HG03159 (cell line): ENCODE measurements around the gene KNSTRN.
A peak's percentile ranks its signal among the peaks of the same experiment; 100 is the strongest.

Experiments
- ATAC-seq: cut with Tn5 transposase; IDR thresholded peaks from one replicate; pipeline ENCODE4 v1.9.1; 2021; ENCODE audit warnings: mild to moderate bottlenecking, moderate library complexity; ENCODE audit not compliant: unreplicated experiment

The KNSTRN gene

DNA sequence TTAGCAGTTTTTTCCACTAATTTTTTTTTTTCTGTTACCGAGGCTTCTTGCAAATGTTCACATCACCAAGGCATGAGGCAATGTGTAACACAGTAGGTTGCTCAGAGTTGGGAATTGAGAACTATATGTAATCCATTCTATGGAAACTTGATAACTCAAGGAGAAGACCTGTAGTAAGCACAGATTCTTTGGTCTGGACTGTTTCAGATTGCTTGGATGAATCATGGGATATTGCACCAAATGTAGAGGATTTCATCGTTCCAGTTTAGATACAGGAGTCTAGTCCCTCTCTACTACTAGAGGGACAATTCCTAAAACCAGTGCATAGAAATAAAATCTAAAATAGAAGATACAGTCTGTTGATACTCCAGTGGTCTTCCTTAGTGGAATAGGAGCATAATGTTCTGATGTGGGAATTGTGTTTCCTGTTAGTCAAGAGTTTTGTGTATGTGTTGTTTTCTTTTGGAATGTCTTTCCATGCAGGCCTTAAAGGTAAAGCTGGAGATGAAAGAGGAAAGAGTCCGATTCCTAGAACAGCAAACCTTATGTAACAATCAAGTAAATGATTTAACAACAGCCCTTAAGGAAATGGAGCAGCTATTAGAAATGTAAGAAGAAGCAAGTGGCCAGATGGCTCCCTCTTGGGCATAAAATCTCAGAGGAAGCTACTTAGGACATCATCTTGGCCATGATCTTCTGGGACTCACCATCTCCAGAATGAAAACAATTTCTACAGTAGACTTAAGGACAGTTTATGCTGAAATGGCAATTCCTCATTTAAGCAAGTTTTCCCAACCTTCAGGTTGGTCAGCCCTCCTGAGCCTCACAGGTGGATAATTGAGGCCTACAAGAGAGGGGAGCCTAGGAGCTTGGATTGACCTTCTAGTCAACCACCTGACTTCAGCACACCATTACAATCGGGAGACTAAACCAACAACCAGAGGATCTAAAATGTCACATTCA is 10.7 kb downstream of the KNSTRN start:
- ATAC-seq: no peak

DNA sequence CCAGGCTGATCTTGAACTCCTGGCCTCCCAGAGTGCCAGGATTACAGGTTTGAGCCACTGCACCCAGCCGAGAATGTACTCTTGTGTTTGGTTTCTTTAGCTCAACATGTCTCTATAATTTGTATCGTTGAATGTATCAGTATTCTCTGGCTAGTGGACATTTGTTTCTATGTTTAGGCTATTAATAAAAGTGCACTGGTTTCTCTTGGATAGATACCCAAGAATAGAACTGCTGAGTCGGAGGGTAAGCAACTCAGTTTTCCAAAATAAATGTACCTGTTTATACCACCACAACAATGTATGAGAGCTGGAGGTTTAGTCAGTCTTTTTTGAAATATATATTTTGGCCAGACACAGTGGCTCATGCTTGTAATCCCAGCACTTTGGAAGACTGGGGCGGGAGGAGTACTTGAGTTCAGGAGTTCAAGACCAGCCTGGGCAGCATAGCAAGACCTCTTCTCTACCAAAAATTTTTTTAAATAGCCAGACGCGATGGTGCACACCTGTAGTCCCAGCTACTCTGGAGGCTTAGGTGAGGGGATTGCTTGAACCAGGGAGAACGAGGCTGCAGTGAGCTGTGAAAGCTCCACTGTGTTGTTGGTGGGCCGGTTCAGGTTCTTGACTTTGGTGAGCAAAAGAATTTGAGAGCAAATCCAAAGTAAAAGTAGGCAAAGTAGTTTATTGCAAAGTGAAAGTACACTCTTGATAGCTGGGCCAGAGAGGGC is 15.3 kb downstream of the KNSTRN start:
- no peak for ATAC-seq

DNA sequence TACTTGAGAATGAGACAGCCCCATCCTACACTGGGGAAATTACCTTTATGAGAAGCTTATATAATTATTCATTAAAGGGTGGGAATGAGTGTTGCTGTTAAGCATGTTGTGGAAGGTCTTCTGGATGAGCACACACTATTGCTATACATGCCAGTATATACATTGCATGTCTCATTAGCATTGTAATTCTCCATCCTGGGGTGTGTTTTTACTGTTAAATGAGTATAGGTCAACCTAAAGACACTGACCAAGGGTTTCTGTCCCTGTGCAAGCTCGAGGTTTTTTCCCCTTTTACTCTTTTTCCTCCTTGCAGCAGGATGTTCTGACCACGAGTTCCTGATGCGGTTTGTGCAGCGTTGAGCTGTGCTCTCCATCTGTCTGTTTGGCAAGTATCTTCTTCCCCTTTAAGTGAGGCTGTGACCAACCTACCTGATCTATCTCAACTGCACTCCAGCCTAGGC is 15.9 kb downstream of the KNSTRN start:
- ATAC-seq: no peak

DNA sequence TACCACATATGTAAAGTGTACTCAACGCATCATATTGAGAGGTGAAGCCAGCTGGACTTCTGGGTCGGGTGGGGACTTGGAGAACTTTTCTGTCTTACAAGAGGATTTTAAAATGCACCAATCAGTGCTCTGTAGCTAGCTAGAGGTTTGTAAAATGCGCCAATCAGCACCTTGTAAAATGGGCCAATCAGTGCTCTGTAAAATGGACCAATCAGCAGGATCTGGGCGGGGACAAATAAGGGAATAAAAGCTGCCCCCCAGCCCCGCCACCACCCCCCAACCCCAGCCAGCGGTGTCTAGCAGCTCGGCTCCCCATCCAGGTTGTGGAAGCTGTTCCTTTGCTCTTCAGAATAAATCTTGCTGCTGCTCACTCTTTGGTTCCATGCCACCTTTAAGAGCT is 16.8 kb downstream of the KNSTRN start:
- no peak for ATAC-seq

DNA sequence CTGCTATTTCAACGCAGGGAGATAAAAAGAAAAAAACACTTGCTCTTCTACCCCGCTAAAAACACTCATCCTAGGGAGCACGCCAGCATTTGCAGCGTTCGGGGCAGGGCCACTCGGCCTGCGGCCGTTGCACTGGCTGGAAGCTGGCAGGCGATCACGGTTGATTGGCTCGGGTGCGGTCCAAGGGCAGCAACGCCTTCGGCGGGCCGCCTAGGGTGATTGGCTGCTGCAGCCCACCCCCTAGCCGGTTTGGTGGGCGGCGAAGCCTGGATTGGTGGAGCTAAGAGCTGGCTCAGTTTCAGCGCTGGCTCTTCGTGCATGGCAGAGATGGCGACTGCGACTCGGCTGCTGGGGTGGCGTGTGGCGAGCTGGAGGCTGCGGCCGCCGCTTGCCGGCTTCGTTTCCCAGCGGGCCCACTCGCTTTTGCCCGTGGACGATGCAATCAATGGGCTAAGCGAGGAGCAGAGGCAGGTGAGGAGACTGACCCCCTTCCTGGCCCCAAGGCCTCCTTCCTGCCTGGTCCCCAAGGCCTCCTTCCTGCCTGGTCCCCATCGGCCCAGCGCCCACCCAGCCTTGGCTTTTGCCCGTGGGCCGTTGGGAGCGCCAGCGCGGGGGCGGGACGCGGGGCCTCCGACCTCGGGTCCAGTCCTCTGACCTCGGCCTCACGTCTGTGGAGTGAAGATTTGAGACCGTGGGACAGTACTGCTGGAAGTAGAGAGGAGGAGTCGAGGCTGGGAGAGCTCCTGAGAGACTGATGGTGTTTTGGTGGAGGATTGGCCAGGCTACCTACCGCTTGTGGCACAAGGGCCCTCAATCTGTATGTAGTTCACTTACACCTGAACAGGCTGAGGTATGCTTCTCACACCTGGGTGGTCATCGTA is 23.2 kb downstream of the KNSTRN start, which contains the start of gene IVD:
IVD (plus strand) TSS at position 295 of the 881 bp plus-strand sequence; CDS start at position 328, 33 bp downstream.
- ATAC-seq: peak; percentile 85

DNA sequence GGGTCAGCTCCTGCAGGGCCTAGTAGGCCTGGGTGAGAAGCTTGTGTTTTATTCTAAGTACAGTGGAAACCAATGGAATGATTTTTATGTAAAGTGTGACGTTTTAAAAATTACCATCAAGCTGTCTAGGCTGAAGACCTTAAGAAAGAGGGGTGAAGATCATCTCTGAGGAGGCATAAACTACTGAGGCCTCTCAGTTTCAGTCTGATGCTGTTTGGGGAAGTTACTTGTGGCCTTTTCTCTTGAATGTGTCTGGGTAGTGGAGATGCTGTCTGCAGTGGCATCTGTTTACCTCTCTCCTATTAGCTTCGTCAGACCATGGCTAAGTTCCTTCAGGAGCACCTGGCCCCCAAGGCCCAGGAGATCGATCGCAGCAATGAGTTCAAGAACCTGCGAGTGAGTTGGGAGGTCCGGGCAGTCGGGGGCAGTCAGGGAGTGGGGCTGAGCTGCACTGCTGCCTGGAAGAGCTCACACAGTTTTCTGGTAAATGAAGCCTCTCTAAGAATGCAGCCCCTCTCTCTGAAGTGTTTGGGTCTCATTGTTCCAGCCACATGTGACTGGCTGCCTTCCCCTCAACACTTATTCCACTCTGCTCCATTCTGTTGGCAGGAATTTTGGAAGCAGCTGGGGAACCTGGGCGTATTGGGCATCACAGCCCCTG is 24.9 kb downstream of the KNSTRN start:
- ATAC-seq: peak; percentile 59

DNA sequence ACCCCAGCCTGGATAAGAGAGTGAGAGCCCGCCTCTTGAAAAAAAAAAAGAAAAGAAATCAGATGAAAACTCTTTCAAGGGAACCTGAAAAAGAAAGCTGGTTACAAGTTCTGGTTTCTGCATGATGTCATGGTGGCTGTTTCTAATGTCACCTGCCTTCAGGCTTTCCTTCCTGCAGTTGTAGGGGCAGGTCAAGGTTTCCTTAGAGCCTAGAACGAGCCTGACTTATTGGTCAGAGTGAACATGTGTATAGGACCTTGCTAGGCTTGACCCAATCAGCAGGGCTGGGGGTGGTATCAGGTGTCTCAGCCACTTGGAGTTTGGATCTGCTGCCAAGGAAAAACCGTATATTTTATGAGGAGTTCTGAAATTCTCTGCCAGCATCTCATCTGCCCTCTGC is 26.8 kb downstream of the KNSTRN start:
- no peak for ATAC-seq

DNA sequence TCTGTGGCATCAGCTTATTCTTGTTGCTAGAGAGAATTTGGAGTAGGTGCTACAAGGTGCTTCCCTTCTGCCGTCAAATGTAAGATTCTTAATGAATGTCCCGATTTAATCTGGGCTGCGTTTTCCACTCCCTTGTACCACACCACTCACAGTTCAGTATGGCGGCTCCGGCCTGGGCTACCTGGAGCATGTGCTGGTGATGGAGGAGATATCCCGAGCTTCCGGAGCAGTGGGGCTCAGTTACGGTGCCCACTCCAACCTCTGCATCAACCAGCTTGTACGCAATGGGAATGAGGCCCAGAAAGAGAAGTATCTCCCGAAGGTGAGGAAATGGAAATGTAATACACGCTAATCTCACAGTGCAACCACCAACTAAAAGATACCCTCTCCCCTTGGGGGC is 28.0 kb downstream of the KNSTRN start:
- no peak for ATAC-seq

DNA sequence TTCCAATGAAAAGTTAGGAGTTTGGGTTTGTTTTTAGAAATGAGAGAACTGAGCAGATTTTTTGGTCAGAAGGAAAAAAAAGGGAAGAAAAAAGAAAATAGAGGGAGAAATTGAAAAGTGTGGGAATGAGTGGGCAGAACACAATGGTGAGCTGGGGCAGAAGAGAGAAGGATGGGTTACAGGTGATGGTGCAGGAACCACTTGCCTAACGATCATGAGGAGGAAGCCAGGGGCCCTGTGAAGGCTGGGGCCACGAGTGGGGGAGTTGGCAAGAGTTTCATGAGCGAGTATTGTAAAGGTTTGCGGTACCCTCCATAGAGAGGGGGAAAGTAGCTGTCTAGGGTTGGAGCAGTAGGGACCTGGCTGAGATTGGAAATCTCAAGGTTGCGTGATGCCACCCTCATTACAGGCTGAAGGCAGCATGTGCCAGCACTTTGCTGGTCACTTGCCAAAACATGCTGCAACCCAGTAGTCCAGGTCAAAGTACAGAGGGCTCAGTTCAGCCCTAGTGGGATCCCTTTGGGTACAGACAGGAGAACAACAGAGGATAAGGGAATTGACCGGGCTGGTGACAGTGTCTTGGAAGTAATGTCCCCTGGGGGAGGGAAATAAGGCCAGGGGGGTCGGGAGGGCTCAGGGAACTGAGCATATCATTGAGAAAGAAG is 29.7 kb downstream of the KNSTRN start:
- no peak for ATAC-seq

DNA sequence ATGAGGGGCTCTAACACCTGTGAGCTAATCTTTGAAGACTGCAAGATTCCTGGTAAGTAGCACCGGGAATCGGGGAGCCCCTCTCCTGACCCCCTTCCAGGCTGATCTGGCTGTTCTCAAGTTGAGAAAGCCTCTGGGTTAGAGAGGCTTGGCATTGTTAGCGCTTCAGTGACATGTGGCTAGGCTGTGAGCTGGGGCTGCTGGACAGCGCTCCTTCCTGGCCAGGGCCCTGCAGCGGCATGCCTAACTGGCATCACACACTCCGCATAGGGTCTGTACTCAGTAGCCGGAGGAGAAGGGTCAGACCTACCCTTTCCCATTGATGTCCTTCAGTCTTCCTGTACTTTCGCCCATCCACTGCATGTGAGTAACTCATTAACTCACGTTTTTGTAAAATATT is 30.5 kb downstream of the KNSTRN start:
- no peak for ATAC-seq

DNA sequence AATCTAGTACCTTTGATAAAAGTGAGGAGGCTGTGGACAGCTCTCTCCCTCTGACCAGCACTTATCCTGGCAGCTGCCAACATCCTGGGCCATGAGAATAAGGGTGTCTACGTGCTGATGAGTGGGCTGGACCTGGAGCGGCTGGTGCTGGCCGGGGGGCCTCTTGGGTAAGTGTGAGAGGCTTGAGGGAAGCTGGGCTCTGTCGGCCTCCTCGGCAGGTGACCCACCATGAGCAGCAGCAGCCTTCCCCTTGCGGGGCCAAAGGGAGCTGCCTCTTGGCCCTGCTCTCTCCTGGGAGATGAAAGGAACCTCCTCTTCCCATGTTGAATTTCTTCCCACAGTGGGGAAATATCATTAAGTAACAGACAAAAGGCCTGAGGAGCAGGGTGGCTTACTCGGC is 32.3 kb downstream of the KNSTRN start:
- ATAC-seq: no peak

DNA sequence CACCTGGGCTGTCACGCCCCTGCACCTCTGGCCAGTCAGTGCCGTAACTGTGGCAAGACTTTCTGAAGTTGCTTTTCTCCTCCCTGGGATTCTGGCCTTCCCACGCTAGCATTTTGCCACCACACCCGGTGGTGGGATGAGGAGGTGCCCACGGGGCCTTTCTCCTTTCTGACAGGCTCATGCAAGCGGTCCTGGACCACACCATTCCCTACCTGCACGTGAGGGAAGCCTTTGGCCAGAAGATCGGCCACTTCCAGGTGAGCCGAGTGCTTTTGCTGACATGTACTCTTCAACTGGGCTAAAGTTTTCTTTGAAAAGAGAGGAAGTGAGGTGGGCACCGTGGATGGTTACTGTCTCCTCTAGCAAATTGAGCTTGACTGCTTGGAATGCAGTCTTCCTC is 32.7 kb downstream of the KNSTRN start:
- ATAC-seq: no peak

DNA sequence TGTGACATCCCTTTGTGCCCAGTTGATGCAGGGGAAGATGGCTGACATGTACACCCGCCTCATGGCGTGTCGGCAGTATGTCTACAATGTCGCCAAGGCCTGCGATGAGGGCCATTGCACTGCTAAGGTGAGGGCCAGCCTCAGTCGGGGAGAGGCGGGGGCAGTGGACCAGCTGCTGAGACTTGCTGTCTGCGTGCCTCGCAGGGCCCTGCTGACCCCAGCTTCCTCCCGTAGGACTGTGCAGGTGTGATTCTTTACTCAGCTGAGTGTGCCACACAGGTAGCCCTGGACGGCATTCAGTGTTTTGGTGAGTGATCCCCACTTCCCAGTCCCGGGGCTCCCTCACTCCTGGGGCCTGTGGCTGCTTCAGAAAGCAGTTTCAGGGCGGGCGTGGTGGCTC is 33.5 kb downstream of the KNSTRN start:
- no peak for ATAC-seq

DNA sequence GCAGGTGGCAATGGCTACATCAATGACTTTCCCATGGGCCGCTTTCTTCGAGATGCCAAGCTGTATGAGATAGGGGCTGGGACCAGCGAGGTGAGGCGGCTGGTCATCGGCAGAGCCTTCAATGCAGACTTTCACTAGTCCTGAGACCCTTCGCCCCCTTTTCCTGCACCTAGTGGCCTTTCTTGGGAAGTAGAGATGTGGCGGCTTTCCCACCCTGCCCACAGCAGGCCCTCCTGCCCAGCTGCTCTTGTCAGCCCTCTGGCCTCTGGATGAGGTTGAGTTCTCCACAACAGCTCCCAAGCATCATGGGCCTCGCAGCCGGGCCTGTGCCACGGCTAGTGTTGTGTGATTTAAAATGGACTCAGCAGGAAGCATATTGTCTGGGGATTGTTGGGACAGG is 35.6 kb downstream of the KNSTRN start:
- no peak for ATAC-seq

DNA sequence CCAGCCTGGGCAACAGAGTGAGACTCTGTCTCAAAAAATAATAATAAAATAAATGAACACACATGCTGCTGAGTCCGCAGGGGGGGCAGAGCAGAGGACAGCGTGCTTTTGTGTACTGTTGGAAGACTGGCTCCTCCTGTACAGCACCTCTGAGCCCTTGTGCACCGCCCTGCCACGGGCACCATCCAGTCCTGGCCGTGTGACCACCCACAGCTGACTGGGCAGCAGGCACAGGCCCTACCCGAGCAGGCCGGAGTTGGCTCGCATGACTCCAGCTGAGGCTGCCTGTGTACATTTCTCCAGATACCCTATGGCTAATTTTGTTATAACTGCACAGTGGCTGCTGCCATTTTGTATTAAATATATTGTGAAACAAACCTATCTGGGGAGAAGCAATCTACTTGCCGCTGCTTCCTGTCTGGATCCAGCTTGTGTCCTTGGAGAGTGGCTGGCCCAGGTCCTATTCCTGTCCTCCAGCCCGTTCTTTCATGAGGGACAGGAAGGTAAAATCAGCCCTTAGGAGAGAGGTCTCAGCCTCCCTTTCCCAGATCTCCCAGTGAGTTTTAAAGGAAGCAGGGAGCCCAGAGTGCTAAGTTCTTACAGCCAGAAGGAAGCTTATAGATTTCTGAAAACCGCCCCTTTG is 37.7 kb downstream of the KNSTRN start:
- ATAC-seq: no peak

DNA sequence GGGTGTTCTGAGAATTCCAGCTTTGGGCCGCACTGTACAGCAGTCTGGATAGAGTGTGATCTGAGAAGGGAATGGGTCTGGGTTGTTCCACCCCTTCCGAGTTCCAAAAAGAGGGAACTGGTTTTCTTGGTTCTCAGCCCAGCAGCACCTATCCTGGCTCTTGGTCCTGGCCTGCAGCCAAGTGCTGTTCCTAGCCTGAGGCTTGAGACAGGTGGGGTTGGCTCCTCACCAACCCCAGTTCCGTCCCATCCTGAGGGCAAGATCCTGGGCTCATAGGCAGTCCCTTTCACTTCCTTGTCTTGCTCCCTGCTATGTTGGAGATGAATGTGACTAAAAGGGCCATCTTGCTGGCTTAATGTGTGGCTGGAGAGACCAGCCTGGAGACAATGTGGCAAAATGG is 38.3 kb downstream of the KNSTRN start:
- ATAC-seq: no peak

DNA sequence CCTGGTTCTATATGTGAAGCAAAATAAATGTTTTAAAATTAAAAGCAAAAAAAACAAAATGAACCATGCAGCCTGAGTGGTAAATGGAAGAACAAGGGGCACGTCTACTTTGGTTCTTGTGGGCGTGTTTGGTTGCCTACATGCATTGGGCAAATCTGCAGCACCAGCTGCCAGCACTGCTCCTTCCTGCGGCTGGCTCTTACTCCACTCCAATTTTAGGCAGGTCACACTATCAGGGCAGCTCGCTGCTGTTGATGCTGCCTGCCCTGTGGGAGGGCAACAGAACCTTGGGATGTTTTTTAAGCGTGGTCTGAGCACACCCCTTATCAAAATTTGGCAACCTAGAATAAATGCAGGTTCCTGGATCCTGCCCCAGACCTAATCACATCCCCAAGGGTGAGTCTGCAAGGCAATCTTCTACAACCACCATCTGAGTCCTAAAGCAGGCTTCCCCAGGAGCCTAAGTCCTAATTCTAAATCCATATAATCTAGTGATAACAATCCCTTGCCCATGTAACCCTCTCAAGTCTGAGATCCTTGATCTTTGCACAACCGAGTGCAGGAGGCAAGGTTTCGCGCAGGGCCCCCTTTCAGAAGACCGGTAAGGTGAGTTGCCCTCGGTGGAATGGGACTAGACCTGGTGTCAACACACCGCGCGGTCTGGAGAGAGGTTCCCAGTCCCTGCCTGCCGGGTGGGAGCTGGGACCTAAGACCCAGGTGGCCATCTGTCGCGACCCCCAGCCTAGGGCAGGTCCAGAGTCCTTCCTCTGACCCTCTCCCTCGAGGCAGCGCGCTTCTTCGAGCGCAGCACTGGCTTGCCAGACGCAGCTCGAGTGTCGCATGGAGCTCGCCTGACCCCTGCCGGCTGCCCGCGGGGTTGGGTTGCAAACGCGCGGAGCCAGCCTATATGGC is 39.0 kb downstream of the KNSTRN start:
- peak; percentile 61 for ATAC-seq

DNA sequence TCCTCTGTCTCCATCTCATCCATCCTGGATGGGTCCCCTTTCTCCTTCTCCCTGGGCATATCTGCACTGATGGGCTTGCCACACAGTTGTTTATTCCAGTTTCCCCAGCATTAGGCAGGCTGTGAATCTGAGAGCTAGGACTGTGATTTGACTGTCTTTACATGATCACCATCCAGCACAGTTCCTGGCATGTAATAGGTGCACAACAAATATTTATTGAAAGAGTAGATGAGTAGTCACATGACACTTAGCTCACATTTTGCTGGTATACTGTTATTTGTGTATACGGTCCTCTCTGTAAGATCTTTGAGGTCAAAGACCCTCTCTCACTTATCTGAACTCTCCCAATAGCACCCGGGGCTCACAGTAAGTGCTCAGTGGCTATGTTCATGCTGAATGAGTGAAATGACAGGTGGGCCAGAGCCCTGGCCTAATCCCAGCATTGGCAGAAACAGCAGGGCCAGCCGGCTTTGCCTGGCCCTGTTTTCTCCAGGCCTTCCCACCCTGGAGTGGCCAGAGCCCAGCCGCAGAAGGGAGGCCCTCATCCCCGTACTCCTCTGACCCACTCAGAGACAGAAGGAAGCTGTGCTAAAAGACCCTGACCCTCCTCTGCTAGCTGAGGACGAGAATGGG is 42.1 kb downstream of the KNSTRN start:
- ATAC-seq: no peak
